NCI-H69 (cell line): Measurements from ENCODE around the gene REPIN1.

ENCODE experiments used
- DNase-seq: peaks from one replicate; lab custom pipeline; 2025; lab: John Stamatoyannopoulos, UW

REPIN1 gene

DNA sequence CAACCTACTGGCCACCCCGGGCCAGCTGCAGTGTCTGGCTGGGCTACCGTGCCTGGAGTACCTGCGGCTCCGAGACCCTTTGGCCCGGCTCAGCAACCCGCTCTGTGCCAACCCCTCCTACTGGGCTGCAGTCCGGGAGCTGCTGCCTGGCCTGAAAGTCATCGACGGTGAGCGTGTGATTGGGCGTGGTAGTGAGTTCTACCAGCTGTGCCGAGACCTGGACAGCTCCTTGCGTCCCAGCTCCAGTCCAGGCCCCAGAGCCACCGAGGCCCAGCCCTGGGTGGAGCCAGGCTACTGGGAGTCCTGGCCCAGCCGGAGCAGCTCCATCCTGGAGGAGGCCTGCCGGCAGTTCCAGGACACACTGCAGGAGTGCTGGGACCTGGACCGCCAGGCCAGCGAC lies 31.4 kb upstream of the REPIN1 start:
- DNase-seq, result no peak

DNA sequence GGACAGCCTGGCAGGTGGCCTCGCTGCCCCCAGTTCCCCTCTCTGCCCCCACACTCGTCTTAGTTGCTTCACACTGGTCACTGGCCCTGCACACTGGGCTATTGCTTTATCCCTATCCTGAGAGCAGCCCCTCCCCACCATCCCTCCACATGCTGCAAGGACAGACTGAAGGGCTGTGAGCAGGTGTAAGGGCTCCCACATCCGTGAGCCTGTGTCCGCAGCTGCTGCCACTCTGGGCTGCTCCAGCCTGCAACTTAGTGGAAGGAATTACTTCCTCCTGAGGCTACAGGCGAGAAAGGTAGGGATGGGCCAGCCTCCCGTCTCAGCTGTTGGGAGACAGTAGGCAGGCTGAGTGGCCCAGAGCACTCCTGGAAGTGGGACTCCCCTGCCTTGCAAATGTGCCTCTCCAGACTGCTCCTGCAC lies 31.0 kb upstream of the REPIN1 start:
- no peak for DNase-seq

DNA sequence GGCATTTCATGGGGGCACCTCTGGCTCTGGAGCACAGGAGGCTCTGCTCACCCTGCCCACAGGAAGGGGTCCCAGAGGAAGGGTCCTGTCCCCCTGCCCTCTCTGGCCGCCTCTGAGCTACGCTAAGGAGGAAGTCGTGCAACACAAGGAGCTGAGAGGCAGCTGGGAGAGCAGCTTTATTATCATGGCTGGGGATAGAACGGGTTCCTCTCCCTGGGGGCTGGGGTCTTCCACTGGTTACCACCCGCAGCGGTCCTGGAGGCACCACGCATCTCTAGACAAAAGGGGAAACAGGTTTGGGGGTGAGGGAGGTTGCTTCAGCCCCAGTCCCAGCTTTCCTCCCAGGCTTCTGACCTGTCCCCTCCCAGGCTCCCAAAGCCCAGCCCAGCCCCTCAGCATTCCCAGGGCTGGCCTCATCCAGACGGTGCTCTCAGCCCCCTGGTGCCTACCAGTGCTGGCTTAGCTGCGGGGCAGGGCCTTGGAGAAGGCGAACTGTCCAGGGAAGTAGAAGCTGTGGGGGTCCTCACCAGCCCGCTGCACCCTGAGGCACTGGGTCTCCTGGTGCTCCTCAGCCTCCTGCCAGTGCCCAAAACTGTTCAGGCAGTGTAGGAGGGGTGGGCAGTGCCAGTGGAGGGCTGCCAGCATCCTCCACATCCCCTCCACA lies 30.3 kb upstream of the REPIN1 start:
- no peak for DNase-seq

DNA sequence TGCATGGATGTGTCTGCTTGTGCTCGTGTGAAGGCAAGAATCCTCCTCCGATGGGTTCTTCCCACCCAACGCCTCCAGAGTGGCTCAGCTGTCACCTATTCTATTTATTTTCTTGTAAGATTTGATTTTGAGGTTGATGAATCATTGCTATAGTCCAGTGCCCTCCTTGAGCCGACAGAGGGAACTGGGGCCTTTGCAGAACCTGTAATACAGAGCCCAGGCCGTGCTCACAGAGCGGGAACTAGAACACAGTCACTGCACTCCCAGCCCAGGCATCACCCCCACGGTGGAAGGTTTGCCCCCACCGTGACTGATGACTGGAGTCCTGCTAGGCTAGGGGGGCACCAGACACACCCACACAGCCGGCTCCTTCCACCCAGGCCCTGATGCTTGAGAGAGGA lies 29.2 kb upstream of the REPIN1 start:
- DNase-seq, result no peak

DNA sequence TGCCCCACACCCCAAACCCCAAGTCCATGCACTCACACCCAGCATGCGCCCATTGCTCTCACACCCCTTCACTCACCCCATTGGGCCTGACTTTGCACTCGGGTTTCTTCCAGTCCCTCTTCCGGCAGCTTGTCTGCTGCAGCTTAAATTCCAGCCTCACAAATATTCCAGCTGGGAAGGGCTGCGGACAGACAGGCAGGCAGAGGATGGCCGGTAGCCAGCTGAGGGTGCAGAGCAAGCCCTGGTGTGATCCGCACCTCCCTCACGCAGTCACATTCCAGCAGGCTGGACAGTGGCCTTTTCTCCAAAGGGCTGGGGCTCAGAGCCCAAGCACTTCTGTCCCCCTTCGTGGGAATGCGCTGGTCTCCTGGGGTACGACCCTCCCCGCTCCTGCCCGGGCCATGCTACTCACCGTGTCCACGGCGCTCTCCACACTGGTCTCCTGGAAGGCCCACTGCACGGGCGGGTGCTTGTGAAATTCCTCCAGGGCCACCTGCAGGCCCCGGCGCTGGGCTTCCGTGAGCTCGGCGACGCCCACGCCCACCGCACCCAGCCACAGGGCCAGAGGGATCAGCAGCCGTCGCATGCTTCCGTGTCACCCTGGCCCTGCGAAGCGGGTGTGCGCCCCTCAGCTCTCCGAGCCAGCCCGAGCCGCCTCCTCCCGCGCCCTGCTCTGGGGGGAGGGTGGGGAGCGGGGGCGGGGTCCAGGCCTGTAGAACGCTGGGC lies 28.4 kb upstream of the REPIN1 start:
- DNase-seq, result no peak

DNA sequence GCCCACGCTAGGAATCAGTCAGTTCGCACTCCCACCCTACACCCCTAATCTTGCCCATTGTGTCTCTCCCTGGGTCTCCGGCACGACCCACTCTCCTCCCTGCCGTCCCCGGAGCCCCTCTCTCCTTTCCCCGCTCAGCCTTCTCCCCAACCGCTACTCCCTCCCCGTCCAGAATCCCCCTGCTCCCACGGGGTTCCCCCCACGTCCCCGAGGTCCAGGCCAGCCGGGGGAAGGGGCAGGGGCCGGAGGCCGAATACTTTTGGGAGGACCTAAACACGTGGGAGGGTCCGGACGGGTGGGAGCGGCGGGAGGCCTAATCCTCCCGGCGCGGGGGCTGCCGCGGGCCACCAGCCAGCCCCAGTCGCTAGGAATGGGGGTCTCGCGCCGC lies 27.8 kb upstream of the REPIN1 start:
- DNase-seq, result no peak

DNA sequence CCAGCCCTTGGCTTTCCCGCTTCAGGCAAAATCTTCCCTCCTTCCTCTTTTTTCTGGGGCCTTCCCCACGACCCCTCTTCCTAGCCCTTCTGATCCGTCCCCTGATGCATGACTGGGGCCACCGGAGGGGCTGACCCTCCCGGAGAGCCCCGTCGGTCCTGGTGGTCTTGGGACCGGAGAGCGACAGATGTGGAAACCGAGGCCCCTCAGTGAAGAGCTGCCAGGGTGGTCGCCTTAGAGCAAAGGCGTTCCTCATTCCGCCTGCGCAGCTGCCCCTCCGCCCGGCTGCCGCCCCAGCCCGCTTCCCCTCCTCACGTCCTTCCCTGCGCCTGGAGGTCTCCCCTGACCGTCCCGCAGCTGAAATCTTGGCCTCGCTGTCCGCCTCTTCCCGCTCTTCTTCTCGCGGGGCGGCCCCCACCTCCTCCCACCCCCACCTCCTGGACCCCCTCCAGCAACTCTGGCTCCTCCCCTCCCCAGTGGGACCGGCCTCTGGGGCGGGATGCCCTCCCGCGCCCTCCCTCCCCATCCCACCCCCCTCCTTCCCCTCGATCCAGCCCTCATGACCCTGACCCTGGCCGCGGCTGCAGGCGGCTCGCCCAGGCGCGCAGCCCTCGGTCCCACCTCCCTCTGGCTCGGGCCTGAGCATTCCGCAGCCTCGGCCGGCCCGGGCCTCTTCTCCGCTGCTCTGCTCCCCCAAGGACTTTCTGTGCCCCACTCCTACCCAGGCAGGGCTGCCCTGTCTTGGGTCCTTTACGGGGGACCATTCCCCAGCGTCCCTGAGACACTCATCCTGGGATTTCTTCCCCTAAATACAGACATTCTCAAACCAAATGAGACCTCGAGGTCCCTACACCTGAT lies 27.1 kb upstream of the REPIN1 start, which contains the start of gene RARRES2:
Gene RARRES2 (minus strand): TSS at position 367 of the 858 bp plus-strand sequence. CDS start 1,020 bp downstream, outside the sequence.
- DNase-seq, result no peak

DNA sequence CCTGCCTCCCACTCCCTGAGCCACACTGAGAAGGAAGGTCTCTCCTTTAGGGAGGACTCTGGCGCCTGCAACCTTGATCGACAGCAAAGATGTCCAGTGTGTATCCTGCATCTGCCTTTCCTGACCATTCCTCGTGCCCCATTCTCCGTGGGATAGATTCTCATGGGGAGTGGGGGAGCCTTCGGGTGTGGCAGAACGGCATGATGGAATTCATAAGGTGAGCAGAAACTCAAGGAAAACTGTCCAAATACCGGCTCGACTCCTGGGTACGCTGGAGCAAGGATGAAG lies 26.6 kb upstream of the REPIN1 start:
- DNase-seq, result no peak

DNA sequence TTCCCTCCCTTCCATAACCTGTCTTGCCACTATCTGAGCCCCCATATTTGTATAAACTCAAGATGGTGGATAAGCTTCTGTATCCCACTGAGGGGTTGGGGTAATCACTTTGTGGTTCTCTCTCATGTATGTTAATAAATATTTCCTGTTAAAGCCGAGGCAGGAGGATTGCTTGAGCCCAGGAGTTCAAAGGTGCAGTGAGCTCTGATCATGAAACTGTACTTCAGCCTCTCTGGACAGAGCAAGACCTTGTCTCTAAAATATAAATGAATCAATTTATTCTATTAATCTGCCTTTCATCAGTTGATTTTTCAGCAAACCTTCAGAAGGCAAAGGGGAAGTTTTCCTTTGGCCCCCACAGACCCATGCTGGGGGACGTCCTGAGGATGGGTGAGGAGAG lies 25.4 kb upstream of the REPIN1 start:
- DNase-seq, result no peak

DNA sequence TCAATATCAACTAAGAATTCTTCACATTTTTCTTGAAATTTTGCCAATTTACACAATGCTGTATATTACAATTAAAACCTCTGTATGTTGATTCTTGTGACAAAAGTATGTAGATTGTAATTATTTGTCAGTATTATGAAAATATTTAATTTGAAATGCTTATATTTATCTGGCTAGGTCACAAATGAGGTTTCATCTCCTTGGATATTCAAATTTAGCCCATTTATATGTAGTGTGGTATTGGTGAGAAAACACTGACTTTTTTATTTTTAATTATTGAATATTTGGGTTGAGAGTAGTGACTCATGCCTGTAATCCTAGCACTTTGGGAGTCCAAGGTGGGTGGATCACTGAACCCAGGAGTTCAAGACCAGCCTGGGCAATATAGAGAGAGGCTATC lies 24.3 kb upstream of the REPIN1 start:
- DNase-seq, result no peak

DNA sequence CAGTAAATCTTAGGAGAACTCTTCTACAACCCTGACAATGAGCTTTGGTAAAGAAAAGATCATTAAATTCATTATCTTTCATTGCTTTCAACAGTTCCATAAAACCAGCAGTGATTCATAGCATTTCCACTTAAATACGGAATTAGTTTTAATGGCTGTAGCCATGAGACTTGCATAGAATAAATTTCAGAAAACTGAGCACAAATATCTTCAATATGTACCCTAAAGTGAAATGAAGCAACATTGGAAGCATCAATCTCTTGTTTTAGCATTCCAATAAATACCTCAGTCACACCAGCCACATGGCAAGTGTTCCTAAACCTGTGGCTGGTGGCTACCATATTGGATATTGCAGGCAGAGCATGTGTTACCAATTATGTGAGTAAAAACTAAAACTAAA lies 23.6 kb upstream of the REPIN1 start:
- no peak for DNase-seq

DNA sequence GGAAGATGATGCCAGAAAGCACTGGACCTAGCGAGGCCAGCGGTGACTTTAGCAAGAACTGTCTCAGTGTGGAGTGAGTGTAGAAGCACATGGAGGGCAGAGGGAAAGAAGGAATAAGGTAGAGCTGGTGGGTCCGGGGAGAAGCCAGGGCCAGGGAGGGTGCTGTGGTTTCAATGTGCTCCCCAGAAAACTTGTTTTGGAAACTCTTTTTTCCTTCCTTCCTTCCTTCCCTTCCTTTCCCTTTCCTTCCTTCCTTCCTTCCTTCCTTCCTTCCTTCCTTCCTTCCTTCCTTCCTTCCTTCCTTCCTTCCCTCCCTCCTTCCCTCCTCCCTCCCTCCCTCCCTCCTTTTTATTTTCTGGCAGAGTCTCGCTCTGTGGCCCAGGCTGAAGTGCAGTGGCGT lies 21.7 kb upstream of the REPIN1 start:
- DNase-seq, result no peak

DNA sequence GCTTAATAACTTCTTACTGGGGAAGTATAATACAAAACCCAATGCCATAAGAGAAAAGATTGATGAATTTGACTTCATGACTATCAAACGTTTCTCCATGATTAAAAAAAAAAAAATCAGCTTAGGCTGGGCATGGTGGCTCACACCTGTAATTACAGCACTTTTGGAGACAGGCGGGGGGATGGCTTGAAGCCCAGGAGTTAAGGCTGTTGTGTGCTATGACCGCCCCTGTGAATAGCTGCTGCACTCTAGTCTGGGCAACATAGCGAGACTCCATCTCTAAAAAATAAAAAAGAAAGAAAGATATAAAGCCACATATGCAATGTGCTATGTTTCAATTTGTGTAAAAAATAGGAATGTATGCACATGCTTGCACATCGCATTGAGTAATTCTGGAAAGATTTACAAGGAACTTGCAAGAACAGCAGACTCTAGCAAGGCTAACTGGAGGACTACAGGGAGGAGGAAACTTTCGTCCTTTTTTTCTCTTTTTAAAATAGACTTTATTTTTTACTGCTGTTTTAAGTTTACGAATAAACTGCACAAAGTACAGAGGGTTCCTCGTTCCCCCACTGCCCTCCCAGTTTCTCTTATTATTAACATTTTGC lies 16.9 kb upstream of the REPIN1 start:
- peak; percentile 80 for DNase-seq

DNA sequence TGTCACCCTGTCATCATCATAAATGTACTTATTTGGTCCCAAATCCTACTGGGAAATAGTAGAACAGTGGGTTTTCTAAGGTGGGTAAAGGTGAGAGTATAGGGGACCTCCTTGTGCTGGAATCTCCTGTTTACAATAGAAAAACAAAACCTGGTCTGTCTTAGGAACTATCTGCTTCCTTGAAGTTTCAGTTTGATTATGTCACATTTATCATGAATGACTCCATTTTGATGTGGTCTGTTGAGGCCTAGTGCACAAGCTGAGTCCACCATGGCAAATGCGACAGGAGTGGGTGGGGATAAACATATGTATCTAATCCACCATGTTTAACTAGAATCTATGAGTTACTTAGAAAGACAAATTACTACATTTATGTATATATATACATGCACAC lies 13.0 kb upstream of the REPIN1 start:
- no peak for DNase-seq

DNA sequence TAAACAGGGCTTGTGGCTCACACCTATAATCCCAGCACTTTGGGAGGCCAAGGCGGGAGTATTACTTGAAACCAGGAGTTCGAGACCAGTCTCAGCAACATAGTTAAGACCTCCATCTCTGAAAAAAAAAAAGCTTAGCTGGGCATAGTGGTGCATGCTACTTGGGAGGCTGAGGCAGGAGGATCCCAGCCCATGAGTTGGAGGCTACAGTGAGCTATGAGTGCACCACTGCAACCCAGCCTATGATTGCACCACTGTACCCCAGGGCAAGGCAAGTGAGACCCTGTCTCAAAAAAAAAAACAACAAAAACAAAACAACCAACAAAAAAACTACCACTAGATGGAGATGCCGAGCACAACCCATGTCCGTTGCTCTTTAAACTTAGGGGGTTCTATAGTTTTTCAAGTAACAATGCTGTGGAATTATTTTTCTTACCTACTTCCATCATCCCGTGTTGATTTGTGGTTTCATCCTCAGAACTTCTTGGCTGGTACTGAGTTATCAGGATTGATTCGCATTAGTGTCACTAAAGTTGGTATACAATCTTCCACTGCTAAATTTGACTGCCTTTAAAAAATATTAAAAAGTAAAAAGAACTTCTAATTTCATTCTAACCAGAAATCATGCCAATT lies 12.2 kb upstream of the REPIN1 start:
- peak; percentile 51 for DNase-seq

DNA sequence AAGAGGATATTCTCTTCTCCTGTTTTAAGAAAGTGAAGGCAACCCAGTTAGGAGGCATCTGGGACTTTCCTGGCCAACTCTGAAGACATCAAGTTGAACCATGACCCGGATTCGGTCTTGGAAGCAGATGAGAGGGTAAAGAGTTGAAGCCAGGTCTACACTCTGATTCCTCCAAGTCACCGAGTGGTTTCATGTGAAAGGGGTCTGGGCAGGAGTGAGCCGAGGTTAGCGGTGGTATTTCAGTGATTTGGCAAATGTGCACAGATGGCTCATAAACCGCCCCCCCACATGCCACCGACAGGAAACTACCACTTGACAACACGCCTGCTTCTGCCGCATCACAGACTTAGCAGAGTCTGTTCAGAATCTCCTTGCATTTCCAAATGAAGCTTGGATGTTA lies 11.4 kb upstream of the REPIN1 start:
- DNase-seq, result peak; percentile 78

DNA sequence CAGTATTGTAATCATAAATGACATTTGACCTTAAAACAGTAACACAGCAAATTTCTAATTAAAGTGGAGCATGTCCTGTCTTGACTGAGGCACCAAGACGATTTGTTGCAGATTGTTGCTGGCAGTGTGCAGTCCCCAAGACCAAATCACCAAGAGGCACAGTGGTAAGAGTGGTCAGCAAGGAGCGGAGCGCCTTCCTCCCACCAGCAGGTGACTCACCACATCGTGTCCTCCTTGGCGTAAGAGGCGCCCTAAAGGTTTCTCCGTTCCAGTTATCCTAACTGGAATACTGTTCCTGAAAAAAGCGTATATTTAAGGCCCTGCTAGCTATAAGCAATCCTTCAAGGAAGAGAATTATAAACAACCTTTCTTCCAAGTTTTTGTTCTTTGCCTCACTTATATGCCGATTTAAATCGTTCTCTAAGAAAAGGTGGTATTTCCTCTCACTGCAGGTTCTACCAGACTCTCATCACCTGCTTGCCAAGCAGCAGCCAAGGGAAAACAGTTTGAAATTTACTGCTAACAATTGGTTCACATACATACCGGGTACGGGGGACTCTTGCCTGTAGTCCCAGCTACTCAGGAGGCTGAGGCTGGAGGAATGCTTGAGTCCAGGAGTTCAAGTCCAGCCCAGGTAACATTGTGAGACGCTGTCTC lies 10.7 kb upstream of the REPIN1 start:
- DNase-seq, result peak; percentile 61

DNA sequence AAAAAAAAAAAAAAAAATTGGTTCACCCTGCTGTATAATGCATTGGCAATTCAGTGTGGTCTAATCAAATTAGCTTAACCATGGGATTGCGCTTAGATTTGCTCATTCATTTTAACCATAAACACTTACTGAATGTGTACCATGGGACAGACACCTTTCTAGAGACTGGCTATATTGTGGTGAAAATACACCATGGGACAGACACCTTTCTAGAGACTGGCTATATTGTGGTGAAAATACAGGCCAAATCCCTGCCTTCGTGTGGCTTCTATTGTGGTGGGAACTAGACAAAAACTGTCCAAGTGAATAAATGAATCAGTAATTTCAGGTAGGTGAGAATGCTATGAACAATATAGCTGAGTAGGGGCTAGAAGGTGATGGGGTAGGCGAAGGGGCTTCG lies 10.2 kb upstream of the REPIN1 start:
- DNase-seq, result no peak

DNA sequence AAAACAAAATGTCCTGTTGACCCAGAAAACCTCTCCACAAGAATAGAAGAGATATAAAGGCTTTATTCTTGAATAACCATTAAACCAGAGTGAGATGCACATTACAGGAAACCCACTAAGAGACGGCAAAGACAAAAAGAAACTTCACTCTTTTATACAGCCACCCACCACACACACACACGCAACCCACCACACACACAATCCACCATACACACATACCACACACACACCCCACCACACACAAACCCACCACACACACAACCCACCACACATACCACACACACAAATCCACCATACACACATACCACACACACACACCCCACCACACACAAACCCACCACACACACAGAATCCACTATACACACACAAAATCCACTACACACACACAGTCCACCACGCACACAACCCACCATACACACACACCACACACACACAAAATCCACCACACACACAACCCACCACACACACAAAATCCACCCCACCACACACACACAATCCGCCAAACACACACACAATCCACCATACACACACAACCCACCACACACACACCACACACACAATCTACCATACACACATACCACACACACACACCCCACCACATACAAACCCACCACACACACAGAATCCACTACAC lies 9.5 kb upstream of the REPIN1 start:
- DNase-seq, result no peak

DNA sequence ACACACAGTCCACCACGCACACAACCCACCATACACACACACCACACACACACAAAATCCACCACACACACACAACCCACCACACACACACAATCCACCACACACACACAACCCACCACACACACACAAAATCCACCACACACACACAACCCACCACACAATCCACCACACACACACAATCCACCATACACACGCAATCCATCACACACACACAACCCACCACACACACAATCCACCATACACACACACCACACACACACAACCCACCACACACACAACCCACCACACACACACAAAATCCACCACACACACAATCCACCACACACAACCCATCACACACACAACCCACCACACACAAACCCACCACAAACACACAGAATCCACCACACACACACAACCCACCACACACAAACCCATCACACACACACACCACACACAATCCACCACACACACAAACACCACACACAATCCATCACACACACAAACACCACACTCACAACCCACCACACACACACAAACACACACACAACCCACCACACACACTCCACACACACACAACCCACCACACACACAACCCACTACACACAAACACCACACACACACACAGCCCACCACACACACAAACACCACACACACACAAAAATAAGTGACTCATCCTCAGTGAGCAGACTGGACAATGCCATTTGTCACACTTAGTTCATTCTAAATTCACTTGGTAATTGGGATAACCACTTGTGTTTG lies 8.8 kb upstream of the REPIN1 start:
- DNase-seq, result peak; percentile 29
